GM12875 (cell line): ENCODE data around the gene GALNT16.

Experiments used
- H3K4me3 ChIP-seq: one replicate; pipeline ENCODE4 v1.5.1; 2011; ENCODE audit warnings: low read depth, low read length, control low read depth
- TF ChIP-seq, protein P1 (sequence below): IDR thresholded peaks from 2 replicates; pipeline ENCODE4 v1.5.1; 2011; ENCODE audit warnings: low read depth, mild to moderate bottlenecking, control low read depth, inconsistent platforms, low read length, moderate library complexity, borderline replicate concordance; ENCODE audit not compliant: insufficient read depth

The GALNT16 gene

DNA sequence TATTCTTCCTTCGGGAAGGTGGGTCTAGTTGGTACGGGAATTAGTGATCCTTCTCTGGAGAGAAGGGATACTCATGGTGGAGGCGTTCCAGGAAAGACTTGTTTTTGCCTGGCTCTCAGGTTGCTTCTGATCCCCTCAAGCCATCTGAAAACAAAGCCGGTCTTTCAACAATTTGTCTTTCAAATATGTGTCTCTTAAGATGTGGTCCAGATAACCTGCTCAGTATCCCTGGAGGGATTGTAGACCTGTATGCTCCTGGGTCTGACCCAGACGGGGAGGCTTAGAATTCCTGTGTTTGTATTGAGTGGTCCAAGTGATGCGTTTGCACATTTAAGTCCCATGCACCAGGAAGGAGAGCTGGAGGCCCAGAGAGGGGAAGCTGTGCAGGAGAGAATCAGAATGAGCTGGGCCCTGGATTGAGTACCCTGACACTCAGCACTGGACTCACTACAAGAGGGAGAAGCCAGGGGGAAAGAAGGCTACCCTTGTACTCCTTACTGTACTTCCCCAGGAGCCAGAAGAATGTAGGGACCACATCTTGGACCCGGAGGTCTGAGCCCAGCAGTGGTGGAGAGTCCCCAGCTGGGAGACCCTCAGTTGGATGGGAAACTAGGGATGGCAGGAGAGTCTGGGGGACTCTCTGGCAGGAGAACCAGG is 97.7 kb downstream of the GALNT16 start:
- TF ChIP-seq, protein P1, sequence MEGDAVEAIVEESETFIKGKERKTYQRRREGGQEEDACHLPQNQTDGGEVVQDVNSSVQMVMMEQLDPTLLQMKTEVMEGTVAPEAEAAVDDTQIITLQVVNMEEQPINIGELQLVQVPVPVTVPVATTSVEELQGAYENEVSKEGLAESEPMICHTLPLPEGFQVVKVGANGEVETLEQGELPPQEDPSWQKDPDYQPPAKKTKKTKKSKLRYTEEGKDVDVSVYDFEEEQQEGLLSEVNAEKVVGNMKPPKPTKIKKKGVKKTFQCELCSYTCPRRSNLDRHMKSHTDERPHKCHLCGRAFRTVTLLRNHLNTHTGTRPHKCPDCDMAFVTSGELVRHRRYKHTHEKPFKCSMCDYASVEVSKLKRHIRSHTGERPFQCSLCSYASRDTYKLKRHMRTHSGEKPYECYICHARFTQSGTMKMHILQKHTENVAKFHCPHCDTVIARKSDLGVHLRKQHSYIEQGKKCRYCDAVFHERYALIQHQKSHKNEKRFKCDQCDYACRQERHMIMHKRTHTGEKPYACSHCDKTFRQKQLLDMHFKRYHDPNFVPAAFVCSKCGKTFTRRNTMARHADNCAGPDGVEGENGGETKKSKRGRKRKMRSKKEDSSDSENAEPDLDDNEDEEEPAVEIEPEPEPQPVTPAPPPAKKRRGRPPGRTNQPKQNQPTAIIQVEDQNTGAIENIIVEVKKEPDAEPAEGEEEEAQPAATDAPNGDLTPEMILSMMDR: no peak
- no peak overlapping the region for H3K4me3 ChIP-seq

DNA sequence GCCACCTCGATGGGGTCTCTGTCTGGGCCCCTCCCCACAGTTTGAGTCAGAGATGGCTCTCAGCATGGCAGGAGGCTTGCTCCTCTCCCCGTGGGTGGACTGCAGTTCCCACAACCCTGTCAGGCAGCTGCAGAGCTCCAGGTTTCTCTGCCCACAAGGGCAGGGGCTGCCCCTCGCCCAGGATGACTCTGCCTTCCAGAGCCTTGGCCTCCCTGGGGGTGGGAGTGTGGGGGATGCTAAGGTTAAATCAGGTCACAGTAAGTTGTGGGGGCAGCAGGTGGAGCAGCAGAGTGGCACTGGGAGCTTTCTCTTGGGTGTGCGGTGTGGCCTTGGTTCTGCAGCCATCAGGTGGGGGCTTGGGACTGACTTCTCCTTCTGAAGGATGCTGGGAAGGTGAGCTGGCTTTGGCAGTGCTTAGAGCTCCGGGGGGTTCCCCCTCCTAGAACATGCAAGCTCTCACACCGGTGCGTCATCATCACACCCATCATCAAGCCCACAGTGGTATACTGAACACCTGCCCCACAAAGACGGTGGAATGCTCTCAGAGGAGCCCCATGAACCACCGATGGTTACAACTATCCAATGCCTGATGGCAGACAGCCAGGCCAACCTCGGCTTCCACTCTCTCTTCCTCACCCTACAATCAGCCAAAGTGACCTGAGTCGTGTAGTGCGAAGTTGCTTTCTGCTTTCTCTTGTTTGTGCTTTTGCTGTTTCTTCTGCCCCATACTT is 98.4 kb downstream of the GALNT16 start:
- TF ChIP-seq, protein P1: no peak
- H3K4me3 ChIP-seq: no peak overlapping the region

DNA sequence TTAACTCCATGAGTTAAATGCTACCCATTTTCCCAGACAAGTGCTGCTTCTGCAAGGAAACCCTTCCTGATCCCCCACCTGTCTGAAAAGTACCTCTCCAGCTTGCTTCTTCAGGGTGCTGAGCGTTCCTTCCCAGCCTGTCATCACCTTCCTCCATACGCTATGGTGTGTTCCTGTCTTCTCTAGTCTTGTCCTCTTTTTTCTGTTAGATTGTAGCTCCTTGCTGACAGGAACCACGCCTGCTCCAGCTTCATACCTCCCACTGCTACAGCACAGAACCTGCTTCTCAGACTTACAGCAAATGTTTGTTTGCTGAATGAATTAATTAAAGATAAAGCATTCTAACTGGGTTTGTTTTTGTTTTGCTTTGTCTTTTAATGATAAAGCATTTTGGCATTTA is 99.0 kb downstream of the GALNT16 start:
- H3K4me3 ChIP-seq: no peak overlapping the region
- TF ChIP-seq, protein P1: no peak

DNA sequence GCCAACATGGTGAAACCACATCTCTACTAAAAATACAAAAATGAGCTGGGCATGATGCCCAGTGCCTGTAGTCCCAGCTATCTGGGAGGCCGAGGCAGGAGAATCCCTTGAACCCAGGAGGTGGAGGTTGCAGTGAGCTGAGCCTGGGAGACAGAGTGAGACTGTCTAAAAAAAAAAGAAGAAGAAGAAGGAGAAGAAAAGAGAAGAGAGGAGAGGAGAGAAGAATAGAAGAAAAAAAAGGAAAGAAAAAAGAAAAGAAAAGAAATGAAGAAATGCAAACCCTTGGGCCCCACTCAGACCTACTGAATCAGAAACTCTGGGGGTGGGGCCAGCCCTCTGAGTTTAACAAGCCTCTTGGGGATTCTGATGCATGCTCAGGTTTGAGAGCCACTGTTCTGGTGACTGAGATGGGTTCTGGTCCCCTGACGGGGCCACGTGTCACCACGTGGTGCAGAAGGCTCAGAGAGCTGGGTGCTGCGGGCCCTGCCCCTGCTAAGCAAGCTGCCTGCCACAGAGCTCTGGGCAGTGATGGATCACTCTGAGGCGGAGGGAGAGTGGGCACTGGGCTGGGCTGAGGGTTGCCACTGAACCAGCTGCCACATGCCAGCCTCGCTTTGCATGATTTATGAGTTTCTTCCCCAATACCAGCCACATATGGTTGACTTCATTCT is 100.6 kb downstream of the GALNT16 start:
- H3K4me3 ChIP-seq: no peak overlapping the region
- TF ChIP-seq, protein P1: no peak

DNA sequence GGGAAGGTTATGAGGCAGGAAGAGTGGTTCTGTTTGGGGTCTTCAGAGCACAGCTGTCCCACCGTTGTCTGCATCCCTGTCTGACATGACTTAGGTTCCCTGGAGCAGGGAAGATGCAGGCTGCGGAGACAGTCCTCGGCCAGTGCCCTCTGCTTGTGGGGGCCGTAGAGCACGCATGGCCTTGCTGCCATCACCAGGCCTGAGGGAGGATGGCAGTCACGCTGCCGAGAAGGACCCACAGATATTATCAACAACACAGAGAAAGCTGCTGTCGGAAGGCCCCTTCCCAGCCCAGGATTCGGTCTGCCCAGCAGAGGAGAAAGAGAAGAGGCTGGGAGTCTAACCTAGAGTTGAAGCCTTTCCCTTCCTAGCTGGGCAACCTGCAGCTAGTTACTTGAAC is 103.1 kb downstream of the GALNT16 start:
- H3K4me3 ChIP-seq: no peak overlapping the region
- TF ChIP-seq, protein P1: peak; percentile 36; the same call in 1 of the 2 replicates

DNA sequence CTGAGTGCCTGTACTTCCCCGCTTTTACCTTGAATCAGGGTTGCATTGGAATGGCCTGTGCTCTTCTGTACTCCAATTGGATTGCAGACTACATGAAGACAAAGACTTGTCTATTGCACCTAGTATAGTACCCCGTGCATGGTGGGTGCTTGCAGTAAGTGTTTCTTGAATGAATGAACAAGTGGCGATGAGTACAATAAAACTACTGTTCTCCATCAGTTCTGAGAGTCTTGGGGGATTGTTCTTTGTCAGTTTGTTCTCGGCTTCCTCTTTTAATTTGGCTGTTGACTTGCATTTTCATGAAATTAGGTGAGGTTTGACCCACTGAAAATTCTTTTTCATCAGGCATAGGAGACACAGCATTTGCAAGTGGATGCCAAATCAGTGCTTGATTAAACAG is 104.0 kb downstream of the GALNT16 start:
- TF ChIP-seq, protein P1: no peak

DNA sequence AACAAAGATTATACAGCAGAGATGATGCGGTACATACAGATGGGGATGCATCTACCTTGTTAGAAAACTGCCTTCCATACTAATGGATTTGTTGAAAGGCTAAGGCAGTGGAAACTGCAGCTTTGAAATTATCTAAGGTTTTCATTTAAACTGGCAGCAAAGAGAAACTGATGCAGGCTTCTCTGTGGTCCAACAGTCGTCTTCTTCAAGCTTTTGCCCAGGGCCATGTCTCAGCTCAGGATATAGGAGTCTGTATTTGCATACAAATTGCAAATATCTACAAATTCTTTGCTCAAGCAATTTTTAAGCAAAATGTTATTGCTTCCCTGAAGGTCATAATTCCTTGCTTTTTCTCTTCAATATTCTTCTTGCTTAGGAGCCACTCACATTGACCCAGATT is 104.4 kb downstream of the GALNT16 start:
- TF ChIP-seq, protein P1: no peak
- no peak overlapping the region for H3K4me3 ChIP-seq

More for the DNA sequence above, 104.0 kb downstream of the GALNT16 start:
- H3K4me3 ChIP-seq: no peak overlapping the region
